HEK293T (cell line): ENCODE data around the gene EME1.

Experiments used
- CTCF ChIA-PET: fragments of 350-600 bp; formaldehyde crosslinking; extraction: SDS; loops from one replicate; lab custom pipeline; 2021; ENCODE audit warnings: antibody characterized with exemption, inconsistent platforms; lab: Yijun Ruan, JAX
- POLR2A ChIA-PET: fragments of 350-600 bp; formaldehyde crosslinking; extraction: SDS; loops from one replicate; lab custom pipeline; 2020; ENCODE audit warnings: antibody characterized with exemption, inconsistent platforms; lab: Yijun Ruan, JAX
- DNase-seq: peaks from one replicate; pipeline ENCODE4 v3.0.0; 2012; ENCODE audit warnings: mixed read lengths; ENCODE audit errors: extremely low spot score
- ARNT ChIP-seq: fragments of 450-650 bp; IDR thresholded peaks from 2 replicates; pipeline ENCODE4 v1.6.1; 2017; ENCODE audit warnings: mild to moderate bottlenecking
- BHLHE40 ChIP-seq: fragments of 450-650 bp; IDR thresholded peaks from 2 replicates; pipeline ENCODE4 v1.6.1; 2016; ENCODE audit warnings: mild to moderate bottlenecking, moderate library complexity, borderline replicate concordance
- CTBP1 ChIP-seq: fragments of 450-650 bp; IDR thresholded peaks from 2 replicates; pipeline ENCODE4 v1.6.1; 2016; ENCODE audit warnings: borderline replicate concordance
- ELF4 ChIP-seq: fragments of 450-650 bp; IDR thresholded peaks from 2 replicates; pipeline ENCODE4 v1.6.1; 2017; ENCODE audit warnings: antibody characterized with exemption
- FOXA1 ChIP-seq: fragments of 450-650 bp; IDR thresholded peaks from 2 replicates; pipeline ENCODE4 v1.6.1; 2016; ENCODE audit warnings: mild to moderate bottlenecking
- FOXK2 ChIP-seq: fragments of 450-650 bp; IDR thresholded peaks from 2 replicates; pipeline ENCODE4 v1.6.1; 2016; ENCODE audit warnings: mild to moderate bottlenecking
- FOXM1 ChIP-seq: fragments of 450-650 bp; IDR thresholded peaks from 2 replicates; pipeline ENCODE4 v1.6.1; 2017; ENCODE audit warnings: mild to moderate bottlenecking, borderline replicate concordance
- HDGF ChIP-seq: fragments of 450-650 bp; IDR thresholded peaks from 2 replicates; pipeline ENCODE4 v1.6.1; 2017; ENCODE audit warnings: antibody characterized with exemption, borderline replicate concordance
- L3MBTL2 ChIP-seq: fragments of 450-650 bp; conservative IDR thresholded peaks from 2 replicates; pipeline ENCODE4 v1.6.1; 2016; ENCODE audit warnings: mild to moderate bottlenecking
- LEF1 ChIP-seq: fragments of 450-650 bp; IDR thresholded peaks from 2 replicates; pipeline ENCODE4 v1.6.1; 2017; ENCODE audit warnings: mild to moderate bottlenecking, borderline replicate concordance
- NFRKB ChIP-seq: fragments of 450-650 bp; IDR thresholded peaks from 2 replicates; pipeline ENCODE4 v1.6.1; 2016; ENCODE audit warnings: mild to moderate bottlenecking, moderate library complexity
- SP1 ChIP-seq: fragments of 450-650 bp; IDR thresholded peaks from 2 replicates; pipeline ENCODE4 v1.6.1; 2017
- SUZ12 ChIP-seq: fragments of 450-650 bp; IDR thresholded peaks from 2 replicates; pipeline ENCODE4 v1.6.1; 2016; ENCODE audit warnings: mild to moderate bottlenecking
- TARDBP ChIP-seq: fragments of 450-650 bp; IDR thresholded peaks from 2 replicates; pipeline ENCODE4 v1.6.1; 2016
- ZNF384 ChIP-seq: fragments of 450-650 bp; IDR thresholded peaks from 2 replicates; pipeline ENCODE4 v1.6.1; 2016
- TF ChIP-seq, protein P1 (sequence below): fragments of 450-650 bp; IDR thresholded peaks from 2 replicates; pipeline ENCODE4 v1.6.1; 2016

The EME1 gene

DNA sequence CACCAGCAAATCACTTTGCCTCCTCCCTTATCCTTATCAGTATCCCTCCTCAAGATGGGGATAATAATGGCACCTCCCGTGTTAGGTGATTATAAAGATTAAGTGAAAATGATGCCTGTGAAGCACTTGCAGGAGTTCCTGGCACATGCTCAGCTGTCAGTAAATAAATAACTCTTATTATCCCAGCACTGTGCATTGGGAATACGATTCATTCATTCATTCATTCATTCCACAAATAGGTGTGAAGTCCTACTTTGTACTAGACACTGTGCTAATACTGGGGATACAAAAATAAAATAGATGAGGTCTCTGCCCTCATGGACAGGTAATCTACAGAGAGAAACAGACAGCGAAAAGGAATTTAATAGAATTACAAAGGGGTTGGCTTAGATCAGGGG is 25.1 kb upstream of the EME1 start:
- ChIA-PET CTCF (interaction anchor here (0.6 to 1.7 kb wide), 2 partner anchors 14 to 178 kb away, joined by 4 to 6 read pairs; no protein-coding TSS in a partner anchor), POLR2A (no interaction called here)
- no peak for DNase-seq
- TF ChIP-seq ARNT (no peak), L3MBTL2 (no peak), FOXA1 (no peak)

DNA sequence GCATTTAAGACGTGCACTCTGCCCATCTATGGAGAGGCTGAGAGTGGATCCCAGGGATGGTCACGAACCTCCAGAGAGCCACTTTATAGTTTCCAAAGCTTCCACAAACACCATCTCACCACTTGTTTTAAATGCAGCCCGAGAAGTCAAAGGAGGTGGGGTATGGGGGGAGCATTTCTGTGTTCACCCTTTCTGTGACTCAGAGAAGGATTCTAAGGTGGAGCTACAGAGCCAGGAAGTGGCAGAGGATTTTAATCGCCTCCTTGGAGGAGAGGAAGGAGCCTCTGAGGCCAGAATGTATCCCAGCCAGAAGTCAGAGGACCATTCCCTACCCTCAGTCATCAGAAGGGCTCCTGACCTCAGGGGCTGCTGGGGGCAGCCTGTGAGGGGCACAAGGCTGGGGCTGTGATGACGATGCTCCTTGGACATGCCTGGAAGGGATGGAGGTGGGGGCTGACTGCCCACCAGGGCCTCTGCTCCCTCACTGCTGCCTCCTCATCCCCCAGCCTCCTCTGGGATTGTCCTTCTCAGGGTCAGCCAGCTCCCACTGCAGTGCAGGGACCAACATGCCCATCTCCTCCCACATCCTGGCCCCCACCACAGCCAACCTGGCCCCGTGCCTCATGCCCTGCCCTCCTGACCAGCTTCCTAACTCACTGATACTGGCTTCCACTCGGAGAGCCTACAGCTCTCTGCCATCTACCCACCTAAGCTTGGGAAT is 24.3 kb upstream of the EME1 start:
- ChIA-PET POLR2A (interaction anchor here (1.1 to 1.2 kb wide), 3 partner anchors 13 to 131 kb away, joined by 3 read pairs; no protein-coding TSS in a partner anchor), CTCF (interaction anchor here (0.5 to 1.7 kb wide), 2 partner anchors 9 to 13 kb away, joined by 3 to 6 read pairs; no protein-coding TSS in a partner anchor)
- no peak for TF ChIP-seq SP1
- no peak for TF ChIP-seq CTBP1
- TF ChIP-seq BHLHE40, result no peak
- TF ChIP-seq FOXM1, result no peak
- no peak for TF ChIP-seq NFRKB
- TF ChIP-seq FOXK2, result no peak
- no peak for TF ChIP-seq LEF1
- TF ChIP-seq HDGF, result no peak
- no peak for TF ChIP-seq FOXA1
- TF ChIP-seq ZNF384, result no peak
- no peak for TF ChIP-seq SUZ12
- TF ChIP-seq ARNT, result no peak
- TF ChIP-seq, protein P1, sequence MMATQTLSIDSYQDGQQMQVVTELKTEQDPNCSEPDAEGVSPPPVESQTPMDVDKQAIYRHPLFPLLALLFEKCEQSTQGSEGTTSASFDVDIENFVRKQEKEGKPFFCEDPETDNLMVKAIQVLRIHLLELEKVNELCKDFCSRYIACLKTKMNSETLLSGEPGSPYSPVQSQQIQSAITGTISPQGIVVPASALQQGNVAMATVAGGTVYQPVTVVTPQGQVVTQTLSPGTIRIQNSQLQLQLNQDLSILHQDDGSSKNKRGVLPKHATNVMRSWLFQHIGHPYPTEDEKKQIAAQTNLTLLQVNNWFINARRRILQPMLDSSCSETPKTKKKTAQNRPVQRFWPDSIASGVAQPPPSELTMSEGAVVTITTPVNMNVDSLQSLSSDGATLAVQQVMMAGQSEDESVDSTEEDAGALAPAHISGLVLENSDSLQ, result no peak
- TF ChIP-seq TARDBP, result no peak
- TF ChIP-seq ELF4, result no peak
- no peak for TF ChIP-seq L3MBTL2
- DNase-seq, result no peak

DNA sequence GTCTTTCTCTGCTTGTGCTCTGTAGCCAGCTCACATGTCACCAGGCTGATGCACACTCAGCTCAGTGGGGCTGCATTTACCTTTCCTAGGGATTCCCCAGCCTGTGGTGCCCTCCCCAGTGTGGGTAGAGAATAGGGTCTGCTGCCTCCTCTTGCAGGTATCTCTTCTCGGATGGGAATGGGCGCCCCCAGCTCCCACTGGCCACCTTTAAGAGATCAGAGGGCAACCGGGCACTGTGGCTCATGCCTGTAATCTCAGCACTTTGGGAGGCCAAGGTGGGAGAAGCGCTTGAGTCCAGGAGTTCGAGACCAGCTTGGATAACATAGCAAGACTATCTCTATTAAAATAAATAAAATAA is 23.8 kb upstream of the EME1 start:
- ChIA-PET CTCF (interaction anchor here (0.5 to 1.7 kb wide), 2 partner anchors 8 to 13 kb away, joined by 3 to 6 read pairs; no protein-coding TSS in a partner anchor), POLR2A (interaction anchor here (1.1 to 1.2 kb wide), 3 partner anchors 13 to 130 kb away, joined by 3 read pairs; no protein-coding TSS in a partner anchor)
- no peak for TF ChIP-seq ELF4
- no peak for TF ChIP-seq FOXK2
- no peak for TF ChIP-seq ARNT
- TF ChIP-seq LEF1, result no peak
- no peak for TF ChIP-seq SUZ12
- no peak for TF ChIP-seq BHLHE40
- TF ChIP-seq FOXM1, result no peak
- TF ChIP-seq FOXA1, result no peak
- DNase-seq, result no peak

DNA sequence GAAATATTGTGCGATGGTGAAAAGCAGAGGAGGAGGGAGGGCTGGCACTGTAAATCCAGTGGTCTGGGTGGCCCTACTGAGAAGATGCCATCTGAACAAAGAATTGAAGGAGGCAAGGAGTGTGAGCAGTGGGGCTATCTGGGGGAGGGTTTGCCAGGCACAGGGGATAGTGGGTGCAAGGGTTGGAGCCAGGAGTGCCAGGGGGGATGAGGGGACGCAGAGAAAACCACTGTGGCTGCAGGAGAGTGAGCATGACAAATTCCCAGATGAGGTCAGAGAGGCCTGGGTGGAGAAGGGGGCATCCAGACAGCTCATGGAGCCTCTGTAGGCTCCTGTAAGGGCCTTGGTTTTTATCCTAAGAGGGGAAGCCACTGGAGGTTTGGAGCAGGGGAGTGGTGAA is 22.3 kb upstream of the EME1 start:
- ChIA-PET POLR2A (interaction anchor here (0.6 to 1.0 kb wide), 2 partner anchors 9 to 129 kb away, joined by 3 read pairs; no protein-coding TSS in a partner anchor), CTCF (no interaction called here)
- no peak for TF ChIP-seq LEF1
- no peak for TF ChIP-seq SUZ12
- TF ChIP-seq FOXK2, result no peak
- TF ChIP-seq, protein P1, result no peak
- TF ChIP-seq L3MBTL2, result no peak
- TF ChIP-seq NFRKB, result no peak
- TF ChIP-seq HDGF, result no peak
- no peak for TF ChIP-seq CTBP1
- TF ChIP-seq SP1, result no peak
- TF ChIP-seq TARDBP, result no peak
- TF ChIP-seq ZNF384, result no peak
- no peak for TF ChIP-seq ARNT
- TF ChIP-seq FOXM1, result no peak
- no peak for TF ChIP-seq ELF4
- no peak for DNase-seq

DNA sequence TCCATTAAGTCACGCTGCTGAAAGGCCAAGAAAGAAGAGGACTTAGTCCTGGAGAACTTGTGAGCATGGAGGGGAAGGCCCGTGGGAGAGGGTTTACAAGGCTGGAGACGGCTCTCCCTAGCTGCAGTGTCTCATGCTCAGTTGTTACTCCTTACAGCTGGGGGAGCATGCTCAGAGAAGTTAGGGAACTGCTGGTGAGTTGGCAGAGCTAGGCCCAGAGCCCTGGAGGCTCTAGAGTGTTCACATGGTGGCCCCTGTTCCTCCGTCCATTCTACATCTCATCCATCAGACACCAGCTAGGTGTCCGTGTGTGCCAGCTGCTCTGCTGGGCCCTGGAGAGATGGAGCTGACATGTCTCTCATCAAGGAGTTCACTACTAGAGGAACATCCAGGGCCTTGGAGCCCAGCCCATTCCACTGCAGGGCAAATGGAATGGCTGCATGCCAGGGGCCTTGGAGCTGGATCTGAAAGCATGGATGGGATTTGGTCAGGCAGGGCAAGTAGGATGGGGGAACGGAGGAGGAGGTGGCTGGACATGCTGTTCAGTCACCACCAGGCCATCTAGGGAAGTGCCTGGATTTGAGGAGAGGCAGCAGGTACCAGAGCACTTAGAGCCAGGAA is 20.8 kb upstream of the EME1 start:
- CTCF ChIA-PET, result interaction anchor here (1.3 kb wide), 1 partner anchor 10 kb away, joined by 7 read pairs; no protein-coding TSS in a partner anchor
- TF ChIP-seq LEF1, result no peak
- TF ChIP-seq, protein P1, result no peak
- no peak for TF ChIP-seq BHLHE40

More for the DNA sequence above, 20.8 kb upstream of the EME1 start:
- DNase-seq, result no peak
- POLR2A ChIA-PET, result interaction anchor here (0.7 kb wide), 1 partner anchor 127 kb away, joined by 3 read pairs; no protein-coding TSS in a partner anchor
